H9 (cell line): ENCODE results near the gene PPP1R14C. TPM values are rescaled to one million over a fixed set of nuclear protein-coding genes. Genes with fewer than 3 reads are reported as not detected.

Source experiments
- DNase-seq: peaks from one replicate; pipeline ENCODE4 v3.0.0-alpha.2; 2017
- H2AFZ ChIP-seq: one replicate; pipeline ENCODE4 v1.6.1; 2013; ENCODE audit warnings: mild to moderate bottlenecking, low read length, control low read depth, moderate library complexity
- H2AK5ac ChIP-seq: 2 replicates; pipeline ENCODE4 v1.6.1; 2013; ENCODE audit warnings: low read length, control low read depth, mixed read lengths; ENCODE audit not compliant: insufficient read length
- H2BK120ac ChIP-seq: one replicate; pipeline ENCODE4 v1.6.1; 2013; ENCODE audit warnings: low read depth, mild to moderate bottlenecking, low read length, control low read depth, inconsistent platforms; ENCODE audit not compliant: poor library complexity, severe bottlenecking
- H2BK12ac ChIP-seq: 2 replicates; pipeline ENCODE4 v1.6.1; 2013; ENCODE audit warnings: low read length, control low read depth, mixed read lengths, low read depth; ENCODE audit not compliant: insufficient read length
- H2BK15ac ChIP-seq: 2 replicates; pipeline ENCODE4 v1.6.1; 2013; ENCODE audit warnings: low read depth, low read length, control low read depth
- H2BK20ac ChIP-seq: one replicate; pipeline ENCODE4 v1.6.1; 2013; ENCODE audit warnings: low read depth, mild to moderate bottlenecking, low read length, control low read depth, inconsistent platforms; ENCODE audit not compliant: poor library complexity, severe bottlenecking
- H2BK5ac ChIP-seq: 2 replicates; pipeline ENCODE4 v1.6.1; 2013; ENCODE audit warnings: low read length, control low read depth, mixed read lengths; ENCODE audit not compliant: insufficient read length
- H3K14ac ChIP-seq: 2 replicates; pipeline ENCODE4 v1.6.1; 2013; ENCODE audit warnings: low read length, control low read depth; ENCODE audit not compliant: insufficient read depth
- H3K18ac ChIP-seq: 2 replicates; pipeline ENCODE4 v1.6.1; 2013; ENCODE audit warnings: low read depth, mild to moderate bottlenecking, mixed read lengths, low read length, control low read depth; ENCODE audit not compliant: insufficient read length
- H3K23ac ChIP-seq: 2 replicates; pipeline ENCODE4 v1.6.1; 2013; ENCODE audit warnings: low read length, control low read depth, mixed read lengths, low read depth; ENCODE audit not compliant: insufficient read length
- H3K23me2 ChIP-seq: 2 replicates; pipeline ENCODE4 v1.6.1; 2013; ENCODE audit warnings: low read depth, mild to moderate bottlenecking, mixed read lengths, low read length, control low read depth; ENCODE audit not compliant: insufficient read length, poor library complexity, severe bottlenecking
- H3K27ac ChIP-seq: 2 replicates; pipeline ENCODE4 v1.5.1; 2013; ENCODE audit warnings: low read length, control low read depth, mixed read lengths, low read depth; ENCODE audit not compliant: insufficient read length
- H3K27me3 ChIP-seq: 2 replicates; pipeline ENCODE4 v1.6.1; 2013; ENCODE audit warnings: low read length, control low read depth, inconsistent platforms; ENCODE audit not compliant: insufficient read depth
- H3K4ac ChIP-seq: 2 replicates; pipeline ENCODE4 v1.6.1; 2013; ENCODE audit warnings: low read depth, mild to moderate bottlenecking, control low read depth, inconsistent platforms, low read length, moderate library complexity
- H3K4me1 ChIP-seq: 2 replicates; pipeline ENCODE4 v1.6.1; 2013; ENCODE audit warnings: low read length, control low read depth, inconsistent platforms; ENCODE audit not compliant: insufficient read depth
- H3K4me2 ChIP-seq: 2 replicates; pipeline ENCODE4 v1.6.1; 2013; ENCODE audit warnings: low read length, control low read depth, mixed read lengths; ENCODE audit not compliant: insufficient read length, insufficient read depth
- H3K56ac ChIP-seq: 2 replicates; pipeline ENCODE4 v1.6.1; 2013; ENCODE audit warnings: low read depth, mild to moderate bottlenecking, mixed read lengths, low read length, control low read depth; ENCODE audit not compliant: insufficient read length
- H3K79me1 ChIP-seq: 2 replicates; pipeline ENCODE4 v1.6.1; 2013; ENCODE audit warnings: low read depth, mild to moderate bottlenecking, moderate library complexity, low read length, control low read depth, inconsistent platforms; ENCODE audit not compliant: insufficient read depth, poor library complexity, severe bottlenecking
- H3K79me2 ChIP-seq: 2 replicates; pipeline ENCODE4 v1.6.1; 2013; ENCODE audit warnings: low read length, control low read depth, inconsistent platforms; ENCODE audit not compliant: insufficient read depth
- H3K9ac ChIP-seq: 2 replicates; pipeline ENCODE4 v1.6.1; 2013; ENCODE audit warnings: low read length, control low read depth, mixed read lengths; ENCODE audit not compliant: insufficient read length; ENCODE audit errors: extremely low read depth
- H3K9me3 ChIP-seq: one replicate; pipeline ENCODE4 v1.6.1; 2013; ENCODE audit warnings: low read depth, low read length, inconsistent platforms; ENCODE audit not compliant: control insufficient read depth
- H3T11ph ChIP-seq: one replicate; pipeline ENCODE4 v1.6.1; 2013; ENCODE audit warnings: mild to moderate bottlenecking, low read length, control low read depth, inconsistent platforms
- H4K20me1 ChIP-seq: one replicate; pipeline ENCODE4 v1.6.1; 2013; ENCODE audit not compliant: control insufficient read depth, insufficient read length, insufficient read depth
- H4K5ac ChIP-seq: 2 replicates; pipeline ENCODE4 v1.6.1; 2013; ENCODE audit warnings: low read depth, mild to moderate bottlenecking, mixed read lengths, low read length, control low read depth; ENCODE audit not compliant: insufficient read length
- H4K8ac ChIP-seq: replicated peaks from 2 replicates; pipeline ENCODE4 v1.6.1; 2013; ENCODE audit warnings: low read length, control low read depth, mixed read lengths, low read depth; ENCODE audit not compliant: insufficient read length
- H4K91ac ChIP-seq: 2 replicates; pipeline ENCODE4 v1.6.1; 2013; ENCODE audit warnings: low read depth, mild to moderate bottlenecking, moderate library complexity, mixed read lengths, low read length, control low read depth; ENCODE audit not compliant: insufficient read length
- H3K27ac Mint-ChIP-seq, 3 experiments: 2 replicates in 2 of 3; 3 replicates in 1 of 3; pipeline ENCODE4 v1.8.0; 2020 to 2021; ENCODE audit warnings: mixed read lengths in 3 of 3, mild to moderate bottlenecking in 1 of 3, moderate library complexity in 1 of 3
- H3K27me3 Mint-ChIP-seq: 2 replicates; pipeline ENCODE4 v1.8.0; 2021; ENCODE audit warnings: low read depth, mild to moderate bottlenecking, moderate library complexity, mixed read lengths
- H3K36me3 Mint-ChIP-seq, 3 experiments: 2 replicates in 2 of 3; 3 replicates in 1 of 3; pipeline ENCODE4 v1.8.0; 2020 to 2021; ENCODE audit warnings: low read depth in 3 of 3, mixed read lengths in 3 of 3; ENCODE audit not compliant: insufficient read depth in 1 of 3
- H3K4me1 Mint-ChIP-seq, 2 experiments: 2 replicates each; pipeline ENCODE4 v1.8.0; 2020; ENCODE audit warnings: mixed read lengths in 2 of 2
- H3K4me3 Mint-ChIP-seq, 2 experiments: 2 replicates in 1 of 2; 3 replicates in 1 of 2; pipeline ENCODE4 v1.8.0; 2020 to 2021; ENCODE audit warnings: mild to moderate bottlenecking in 2 of 2, mixed read lengths in 2 of 2, moderate library complexity in 1 of 2
- H3K9me3 Mint-ChIP-seq, 2 experiments: 2 replicates in 1 of 2; 3 replicates in 1 of 2; pipeline ENCODE4 v1.8.0; 2020; ENCODE audit warnings: mild to moderate bottlenecking in 2 of 2, mixed read lengths in 2 of 2, moderate library complexity in 1 of 2
- CTCF ChIP-seq: fragments of 200-600 bp; sonication (generic); conservative IDR thresholded peaks from 3 replicates; pipeline ENCODE4 v1.8.0; 2021; ENCODE audit warnings: antibody characterized with exemption, mild to moderate bottlenecking
- WGBS: extraction: QIAGEN DNeasy Blood & Tissue Kit; methylation state at CpG from one replicate; pipeline ENCODE4 v1.1.7; 2013; ENCODE audit warnings: missing lambda C conversion rate, low lambda C conversion rate, mixed read lengths; ENCODE audit not compliant: insufficient read length; ENCODE audit errors: extremely low coverage; 5-methylcytosine and 5-hydroxymethylcytosine counted together
- total RNA-seq: library from RNA; stranded (reverse); gene quantifications from 2 replicates; pipeline ENCODE4 v1.2.1, GENCODE V29; 2021

Gene PPP1R14C
- total RNA-seq, 1 experiment from 2014 or later, result 0.37 TPM

GRCh38 chr6:150202934-150203333 is 60.1 kb downstream of the PPP1R14C start:
- H2BK12ac ChIP-seq, result no peak overlapping the region
- H2BK120ac ChIP-seq, result no peak overlapping the region
- H2AK5ac ChIP-seq, result no peak overlapping the region
- no peaks in the 10 kb centered on the region for H3K4me1 ChIP-seq
- no peak overlapping the region for H3K14ac ChIP-seq
- no peak overlapping the region for H2BK20ac ChIP-seq
- no peak overlapping the region for H3K56ac ChIP-seq
- H4K8ac ChIP-seq, result no peak overlapping the region
- Mint-ChIP-seq H3K4me1 (peaks cover 6 to 8% of the 10 kb centered on the region in 2 experiments; a peak in 3 of 4 replicates), H3K36me3 (no peaks in the 10 kb centered on the region), H3K27me3 (peaks cover 9% of the 10 kb centered on the region), H3K27ac (no peak overlapping the region), H3K9me3 (peaks cover 0 to 2% of the 10 kb centered on the region in 2 experiments; a peak in 2 of 5 replicates), H3K4me3 (no peak overlapping the region)
- no peaks in the 10 kb centered on the region for H3K9me3 ChIP-seq
- no peak overlapping the region for H2BK15ac ChIP-seq
- no peak overlapping the region for H3K9ac ChIP-seq
- DNase-seq, result no peak
- WGBS, result no CpG with 5 or more reads among the region's 3 CpGs
- no peak overlapping the region for H3K4ac ChIP-seq
- H3K79me2 ChIP-seq, result no peaks in the 10 kb centered on the region
- H3K27me3 ChIP-seq, result no peaks in the 10 kb centered on the region
- no peak overlapping the region for H3K23ac ChIP-seq
- no peak overlapping the region for H3T11ph ChIP-seq
- H4K20me1 ChIP-seq, result no peaks in the 10 kb centered on the region
- H3K4me2 ChIP-seq, result no peak overlapping the region
- H4K5ac ChIP-seq, result no peak overlapping the region
- no peak overlapping the region for H3K18ac ChIP-seq
- H3K23me2 ChIP-seq, result no peaks in the 10 kb centered on the region
- no peak overlapping the region for H2BK5ac ChIP-seq
- H3K79me1 ChIP-seq, result no peaks in the 10 kb centered on the region
- H3K27ac ChIP-seq, result no peak overlapping the region
- no peak overlapping the region for H2AFZ ChIP-seq
- no peak overlapping the region for H4K91ac ChIP-seq
- TF ChIP-seq CTCF, result no peak
